Measurements from ENCODE around the gene STX12. TPM values are rescaled to one million over a fixed set of nuclear protein-coding genes. Genes with fewer than 3 reads are reported as not detected.
"Not testable (repeated sequence)": the region's sequence is repeated elsewhere in the genome, so short reads cannot be mapped to it uniquely, and the experiment has no call there.

STX12 gene
- total RNA-seq, 1 donor from 2014 or later, result 103 TPM

DNA sequence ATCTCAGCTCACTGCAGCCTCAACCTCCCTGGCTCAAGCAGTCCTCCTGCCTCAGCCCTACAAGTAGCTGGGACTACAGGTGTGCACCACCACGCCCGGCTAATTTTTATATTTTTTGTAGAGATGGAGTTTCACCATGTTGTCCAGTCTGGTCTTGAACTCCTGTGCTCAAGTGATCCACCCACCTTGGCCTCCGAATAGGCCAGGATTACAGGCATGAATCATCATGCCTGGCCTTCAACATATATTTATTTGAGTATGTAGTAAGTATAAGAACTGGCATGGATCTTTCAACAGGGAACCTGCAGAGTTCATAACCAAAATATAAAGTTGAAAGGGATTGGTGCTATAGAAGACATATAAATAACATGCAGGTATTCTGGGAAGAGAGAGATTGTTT is 2.3 kb downstream of the STX12 start:
- not testable (repeated sequence) for DNase-seq (ENCODE audit: low read depth, low spot score)

DNA sequence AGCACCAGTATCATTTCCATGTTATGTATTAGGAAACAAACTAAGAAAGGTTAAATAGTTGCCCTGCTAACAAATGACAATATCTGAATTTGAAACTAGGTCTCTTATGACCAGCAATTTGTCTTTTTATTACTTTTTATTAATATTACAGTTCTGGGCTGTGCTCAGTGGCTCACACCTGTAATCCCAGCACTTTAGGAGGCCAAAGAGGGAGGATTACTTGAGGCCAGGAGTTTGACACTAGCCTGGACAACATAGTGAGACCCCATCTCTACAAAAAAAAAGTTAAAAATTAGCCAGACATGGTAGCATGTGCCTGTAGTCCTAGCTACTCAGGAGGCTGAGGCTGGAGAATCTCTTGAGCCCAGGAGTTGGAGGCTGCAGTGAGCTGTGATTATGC is 3.3 kb downstream of the STX12 start:
- DNase-seq (ENCODE audit: low read depth, low spot score), result not testable (repeated sequence)

DNA sequence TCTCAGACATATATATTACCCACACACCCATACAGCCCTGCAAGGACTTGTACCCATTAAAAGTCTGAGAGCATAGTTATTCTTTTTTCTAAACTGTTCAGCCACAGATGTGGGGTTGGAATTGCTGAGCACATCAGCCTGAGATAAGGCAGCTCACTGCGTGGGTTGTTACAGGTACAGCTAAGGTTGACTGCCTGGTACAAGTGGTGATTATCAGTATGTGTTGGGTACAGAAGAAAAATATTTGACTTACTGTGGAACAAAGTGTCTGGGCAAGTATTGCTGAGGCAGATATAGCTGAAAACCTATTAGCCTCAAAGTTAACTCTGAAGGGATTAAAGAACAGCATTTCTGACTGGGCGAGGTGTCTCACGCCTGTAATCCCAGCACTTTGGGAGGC is 5.0 kb downstream of the STX12 start:
- no peak for DNase-seq (ENCODE audit: low read depth, low spot score)

GRCh38 chr1:27779122-27779521 is 6.1 kb downstream of the STX12 start:
- no peak for DNase-seq (ENCODE audit: low read depth, low spot score)

GRCh38 chr1:27782950-27783349 is 9.9 kb downstream of the STX12 start:
- DNase-seq (ENCODE audit: low read depth, low spot score), result no peak

DNA sequence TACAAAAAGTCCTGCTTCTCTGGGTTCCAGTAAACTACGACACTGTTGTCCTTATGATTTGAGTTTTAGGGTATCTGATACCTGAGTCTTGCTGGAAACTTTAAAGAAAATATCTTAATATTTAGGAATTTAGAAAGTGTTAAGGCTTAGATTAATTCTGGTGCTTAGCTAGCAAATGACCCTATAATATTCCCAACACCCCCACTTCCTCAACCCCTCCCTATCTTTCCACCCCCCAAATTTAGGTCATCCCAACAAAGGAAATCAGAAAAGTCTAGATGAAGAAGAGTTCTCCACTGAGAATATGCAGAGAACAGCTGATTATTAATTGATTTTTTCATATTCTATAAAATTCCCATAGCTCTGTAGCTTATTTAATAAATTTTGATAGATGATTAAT is 11.7 kb downstream of the STX12 start:
- DNase-seq (ENCODE audit: low read depth, low spot score), result no peak

- DNase-seq (ENCODE audit: low read depth, low spot score), result no peak
These were observed 12.9 kb downstream of the STX12 start for GRCh38 chr1:27785781-27786455.

GRCh38 chr1:27787895-27788294 is 14.9 kb downstream of the STX12 start:
- DNase-seq (ENCODE audit: low read depth, low spot score), result no peak

DNA sequence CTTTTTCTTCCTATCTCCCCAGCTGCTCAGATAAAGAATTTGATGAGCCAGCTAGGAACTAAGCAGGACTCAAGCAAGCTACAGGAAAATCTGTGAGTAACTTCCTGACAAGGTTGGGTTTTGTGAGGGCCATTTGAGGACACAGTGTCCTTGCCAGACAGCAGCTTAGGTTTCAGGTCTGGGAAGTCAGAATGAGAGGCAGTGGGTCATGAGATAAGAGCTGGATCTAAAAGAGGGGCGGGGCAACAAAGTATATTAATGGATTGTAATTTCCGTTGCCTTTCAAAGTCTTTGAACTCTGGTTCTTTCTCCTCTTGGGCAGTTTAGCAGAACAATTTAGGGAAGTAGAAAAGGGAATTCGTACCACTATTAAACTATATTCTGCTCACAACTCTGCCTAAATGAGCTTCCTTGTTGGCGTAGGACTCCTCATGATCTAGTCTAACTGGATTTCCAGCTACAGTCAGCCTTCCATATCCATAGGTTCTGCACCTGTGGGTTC is 16.6 kb downstream of the STX12 start:
- peak; percentile 93 for DNase-seq (ENCODE audit: low read depth, low spot score)

GRCh38 chr1:27790270-27790669 is 17.3 kb downstream of the STX12 start:
- not testable (repeated sequence) for DNase-seq (ENCODE audit: low read depth, low spot score)

- DNase-seq (ENCODE audit: low read depth, low spot score), result no peak
These were observed 22.6 kb downstream of the STX12 start for GRCh38 chr1:27795601-27796000.

GRCh38 chr1:27804791-27805190 is 31.8 kb downstream of the STX12 start:
- no peak for DNase-seq (ENCODE audit: low read depth, low spot score)

- DNase-seq (ENCODE audit: low read depth, low spot score), result no peak
These were observed 33.7 kb downstream of the STX12 start for GRCh38 chr1:27806758-27807157.

- no peak for DNase-seq (ENCODE audit: low read depth, low spot score)
These were observed 34.4 kb downstream of the STX12 start for GRCh38 chr1:27807385-27807784.

- DNase-seq (ENCODE audit: low read depth, low spot score), result not testable (repeated sequence)
These were observed 35.1 kb downstream of the STX12 start for GRCh38 chr1:27808131-27808530.

DNA sequence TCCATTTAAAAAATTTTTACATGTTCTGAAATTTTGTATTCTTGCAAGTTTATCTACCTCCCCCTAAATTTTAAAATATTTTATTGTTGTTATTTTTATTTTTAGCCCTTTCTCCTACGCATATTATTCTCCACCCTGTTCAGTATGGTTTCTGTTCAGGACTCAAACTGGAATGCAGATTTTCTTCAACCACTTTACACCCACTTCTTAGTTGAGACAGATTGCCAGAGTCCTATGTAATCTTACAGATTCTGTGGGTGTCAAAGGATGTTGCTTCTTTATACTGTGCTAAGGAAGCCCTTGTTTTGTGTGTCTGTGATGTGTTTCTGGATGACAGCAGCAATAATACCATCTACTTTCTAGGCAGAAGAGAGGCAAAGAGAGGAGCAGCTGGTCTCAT is 36.9 kb downstream of the STX12 start:
- no peak for DNase-seq (ENCODE audit: low read depth, low spot score)

GRCh38 chr1:27811741-27812500 is 38.9 kb downstream of the STX12 start:
- DNase-seq (ENCODE audit: low read depth, low spot score), result no peak

DNA sequence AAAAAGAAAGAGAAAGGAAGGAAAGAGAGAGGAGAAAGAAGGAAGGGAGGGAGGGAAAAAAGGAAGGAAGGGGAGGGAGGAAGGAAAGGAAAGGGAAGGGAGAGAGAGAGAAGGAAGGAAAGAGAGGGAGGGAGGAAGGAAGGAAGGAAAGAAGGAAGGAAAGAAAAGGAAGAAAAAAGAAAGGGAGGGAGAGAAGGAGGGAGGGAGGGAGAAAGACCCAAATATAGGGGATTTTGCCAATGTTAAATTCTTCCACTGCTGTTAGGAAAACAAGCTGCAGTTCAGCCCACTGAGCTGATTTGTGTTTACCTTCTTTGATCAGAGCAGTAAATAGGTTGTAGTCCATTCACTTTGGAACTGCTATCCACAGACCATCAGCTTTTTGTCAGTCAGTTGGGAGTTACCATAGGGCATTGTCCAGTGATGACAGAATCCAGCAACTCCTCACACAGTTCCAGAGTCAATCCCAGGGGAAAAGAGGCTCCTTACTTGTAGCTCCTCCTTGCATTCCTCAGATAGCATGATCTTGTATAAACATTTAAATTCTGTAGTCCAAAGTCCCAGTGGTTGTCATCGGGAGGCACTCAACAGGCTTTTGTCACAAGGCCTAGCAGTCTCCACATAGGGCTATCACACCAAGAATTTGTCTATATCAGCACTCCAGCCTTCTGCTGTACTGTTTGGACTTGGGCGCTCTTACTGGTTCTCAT is 44.1 kb downstream of the STX12 start:
- DNase-seq (ENCODE audit: low read depth, low spot score), result no peak

DNA sequence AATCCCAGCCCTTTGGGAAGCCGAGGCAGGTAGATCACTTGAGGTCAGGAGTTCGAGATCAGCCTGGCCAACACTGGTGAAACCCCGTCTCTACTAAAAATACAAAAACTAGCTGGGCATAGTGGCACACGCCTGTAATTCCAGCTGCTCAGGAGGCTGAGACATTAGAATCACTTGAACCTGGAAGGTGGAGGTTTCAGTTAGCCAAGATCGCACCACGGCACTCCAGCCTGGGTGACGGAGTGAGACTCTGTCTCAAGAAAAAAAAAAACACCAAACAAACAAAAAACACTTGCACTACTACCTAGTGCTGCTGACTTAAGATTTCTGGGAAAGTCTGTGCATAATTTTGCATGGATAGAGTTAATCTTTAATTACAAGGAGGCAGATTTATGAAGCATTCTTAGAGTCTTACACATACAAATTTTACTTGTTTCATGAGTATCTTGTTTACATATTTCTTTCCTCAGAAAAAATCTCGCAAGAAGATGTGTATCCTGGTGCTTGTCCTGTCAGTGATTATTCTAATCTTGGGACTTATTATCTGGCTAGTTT is 48.8 kb downstream of the STX12 start:
- DNase-seq (ENCODE audit: low read depth, low spot score), result no peak

GRCh38 chr1:27823784-27824183 is 50.8 kb downstream of the STX12 start:
- no peak for DNase-seq (ENCODE audit: low read depth, low spot score)

DNA sequence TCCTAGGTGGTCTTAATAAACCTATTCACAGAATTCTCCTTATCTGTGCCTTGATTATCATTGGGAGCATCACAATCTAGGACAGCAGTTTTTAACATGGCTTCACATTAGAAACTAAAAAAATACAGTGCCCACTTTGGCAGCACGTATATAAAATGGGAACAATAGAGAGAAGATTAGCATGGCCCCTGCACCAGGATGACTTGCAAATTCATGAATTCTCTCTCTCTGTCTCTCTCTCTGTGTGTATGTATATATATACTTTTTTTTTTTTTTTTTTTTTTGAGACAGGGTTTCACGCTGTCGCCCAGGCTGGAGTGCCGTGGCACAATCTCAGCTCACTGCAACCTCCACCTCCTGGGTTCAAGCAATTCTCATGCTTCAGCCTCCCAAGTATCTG is 51.4 kb downstream of the STX12 start:
- DNase-seq (ENCODE audit: low read depth, low spot score), result no peak

Data from pulmonary artery endothelial cell (primary cell).